K562 (cell line): ENCODE results near the gene PIGQ. TPM values are rescaled to one million over a fixed set of nuclear protein-coding genes. Genes with fewer than 3 reads are reported as not detected.

Experiments
- ATAC-seq: fragments of 200-7000 bp; cut with Tn5 transposase; 3 replicates; pipeline ENCODE4 v1.9.1; 2020; ENCODE audit warnings: moderate library complexity
- BruUV-seq: library from RNA; stranded (reverse); fragments of 400-500 nt; replicated peaks from 2 replicates; lab custom pipeline; 2021; lab: Mats Ljungman, UMichigan
- CTCF ChIA-PET: fragments of 300-600 bp; formaldehyde crosslinking; extraction: SDS; loops from one replicate; lab custom pipeline; 2021; ENCODE audit warnings: low intra/inter-chr PET ratio; lab: Yijun Ruan, JAX
- POLR2A ChIA-PET: fragments of 300-600, 350-650 bp; sonication (Branson Sonifier 250); formaldehyde crosslinking; extraction: SDS; loops from one replicate; lab custom pipeline; 2021; ENCODE audit warnings: antibody characterized with exemption, inconsistent platforms; lab: Yijun Ruan, JAX
- DNase-seq, 4 experiments: peaks; one replicate each; pipeline versions ENCODE4 v3.0.0 to v3.0.0-alpha.2; 2011 to 2018; ENCODE audit warnings: low spot score in 3 of 4, mixed read lengths in 3 of 4; ENCODE audit errors: extremely low read depth in 1 of 4
- FAIRE-seq: peaks from 2 replicates; lab custom pipeline; 2011; peaks lifted over from hg19 to GRCh38; lab: Jason Lieb, UNC
- H2AFZ ChIP-seq: 2 replicates; pipeline ENCODE4 v1.6.0; 2011; ENCODE audit warnings: low read depth, low read length, control low read depth, inconsistent platforms
- H3K27ac ChIP-seq: fragments of 200-600 bp; 3 replicates; pipeline ENCODE4 v1.8.0; 2011; ENCODE audit warnings: low read depth, mild to moderate bottlenecking, control low read depth, inconsistent platforms, low read length, moderate library complexity, mixed read lengths; ENCODE audit errors: extremely low read depth
- H3K27me3 ChIP-seq, 2 experiments: fragments of 300-600 bp in 1 of 2; 2 replicates in 1 of 2; 3 replicates in 1 of 2; pipeline versions ENCODE4 v1.6.0 to v1.8.0; 2011; ENCODE audit warnings: inconsistent platforms in 2 of 2, low read length in 2 of 2, mild to moderate bottlenecking in 1 of 2, mixed read lengths in 1 of 2, moderate library complexity in 1 of 2; ENCODE audit not compliant: control insufficient read depth in 2 of 2, insufficient read depth in 2 of 2
- H3K36me3 ChIP-seq: fragments of 300-600 bp; 3 replicates; pipeline ENCODE4 v1.8.0; 2011; ENCODE audit warnings: mild to moderate bottlenecking, low read length, inconsistent platforms; ENCODE audit not compliant: control insufficient read depth, insufficient read depth
- H3K4me1 ChIP-seq, 2 experiments: fragments of 200-600 bp in 1 of 2; replicated peaks in 1 of 2; 2 replicates in 1 of 2; 3 replicates in 1 of 2; pipeline versions ENCODE4 v1.5.1 to v1.8.0; 2011; ENCODE audit warnings: inconsistent platforms in 2 of 2, low read length in 2 of 2, mild to moderate bottlenecking in 1 of 2, mixed read lengths in 1 of 2, moderate library complexity in 1 of 2; ENCODE audit not compliant: control insufficient read depth in 2 of 2, insufficient read depth in 2 of 2
- H3K4me2 ChIP-seq: 2 replicates; pipeline ENCODE4 v1.6.1; 2011; ENCODE audit warnings: low read length, control low read depth, inconsistent platforms, mixed read lengths; ENCODE audit not compliant: insufficient read depth
- H3K4me3 ChIP-seq: fragments of 200-600 bp; sonication (generic), shearing (Covaris generic); 2 replicates; pipeline ENCODE4 v1.5.1; 2016; ENCODE audit warnings: control low read depth, inconsistent platforms
- H3K79me2 ChIP-seq: fragments of 200-600 bp; 3 replicates; pipeline ENCODE4 v1.8.0; 2011; ENCODE audit warnings: low read length, inconsistent platforms; ENCODE audit not compliant: control insufficient read depth, insufficient read depth
- H3K9ac ChIP-seq, 2 experiments: 2 replicates each; pipeline versions ENCODE4 v1.6.0 to v1.6.1; 2011; ENCODE audit warnings: low read depth in 2 of 2, low read length in 2 of 2, control low read depth in 1 of 2, inconsistent platforms in 1 of 2, mild to moderate bottlenecking in 1 of 2, mixed read lengths in 1 of 2; ENCODE audit not compliant: insufficient read depth in 1 of 2
- H3K9me1 ChIP-seq: one replicate; pipeline ENCODE4 v1.6.0; 2011; ENCODE audit warnings: inconsistent platforms, mild to moderate bottlenecking, low read length, moderate library complexity; ENCODE audit not compliant: control insufficient read depth, insufficient read depth
- H3K9me3 ChIP-seq: replicated peaks from 2 replicates; pipeline ENCODE4 v1.5.1; 2011; ENCODE audit warnings: low read depth, low read length, inconsistent platforms; ENCODE audit not compliant: control insufficient read depth, insufficient read depth
- H4K20me1 ChIP-seq: replicated peaks from 2 replicates; pipeline ENCODE4 v1.6.1; 2011; ENCODE audit warnings: low read length, inconsistent platforms, mixed read lengths; ENCODE audit not compliant: control insufficient read depth, insufficient read depth
- FOXP4 ChIP-seq: sonication (generic); formaldehyde crosslinking; IDR thresholded peaks from 2 replicates; pipeline ENCODE4 v1.8.0; 2022; ENCODE audit warnings: mild to moderate bottlenecking, missing genetic modification reagents, borderline replicate concordance
- ZNF311 ChIP-seq: fragments of 250-450 bp; sonication (Bioruptor Pico); IDR thresholded peaks from 2 replicates; pipeline ENCODE4 v1.4.0; 2020; ENCODE audit warnings: mild to moderate bottlenecking, moderate library complexity
- WGBS: fragments of 100-300 bp; shearing (Covaris generic); methylation state at CpG from one replicate; pipeline ENCODE4 v1.1.6; 2016; ENCODE audit warnings: low coverage, mixed read lengths; ENCODE audit not compliant: insufficient coverage; ENCODE audit errors: missing lambda C conversion rate; 5-methylcytosine and 5-hydroxymethylcytosine counted together
- in situ Hi-C: fragments of 300-500 bp; cut with MboI; formaldehyde crosslinking; loops from 4 replicates; pipeline ENCODE4 v1.15.0; 2018; ENCODE audit warnings: inconsistent platforms, mixed read lengths
- intact Hi-C: fragments of 100-400 bp; cut with micrococcal nuclease; formaldehyde crosslinking; loops from 2 replicates; pipeline ENCODE4 v1.14.2; 2022
- polyA plus RNA-seq, 8 experiments: library from polyadenylated mRNA; depleted of rRNA in 4 of 8; stranded (reverse) in 5 of 8; unstranded in 3 of 8; fragments of >200 nt; fragmentation: Nextera tagmentation in 2 of 8; fragmentation: Illumina TruSeq in 1 of 8; extraction: Ambion mirVana in 2 of 8; extraction: Trizol in 1 of 8; gene quantifications; 2 replicates each; pipeline versions ENCODE4 v1.2.1 to v1.2.3, GENCODE V29; 2011 to 2014; ENCODE audit warnings: inconsistent platforms in 1 of 8, missing spikeins in 1 of 8
- total RNA-seq, 7 experiments: library from RNA; depleted of rRNA in 6 of 7; stranded (reverse); fragments of >200 nt in 6 of 7; fragmentation: Illumina TruSeq in 2 of 7; extraction: Trizol in 2 of 7; gene quantifications; 2 replicates each; pipeline versions ENCODE4 v1.2.1 to v1.2.3, GENCODE V29; 2011 to 2021; ENCODE audit warnings: low replicate concordance in 1 of 7
- TF ChIP-seq, protein P1 (sequence below): sonication (generic); formaldehyde crosslinking; IDR thresholded peaks from 2 replicates; pipeline ENCODE4 v1.8.0; 2022; ENCODE audit warnings: missing genetic modification reagents, mild to moderate bottlenecking, moderate library complexity, borderline replicate concordance

PIGQ gene
- total and polyA plus RNA-seq, 9 of the 15 experiments (the other 6 are each of a cell fraction or from before 2014, with no cell fraction given), result 0.20 to 49.6 (median 11.7) TPM

DNA sequence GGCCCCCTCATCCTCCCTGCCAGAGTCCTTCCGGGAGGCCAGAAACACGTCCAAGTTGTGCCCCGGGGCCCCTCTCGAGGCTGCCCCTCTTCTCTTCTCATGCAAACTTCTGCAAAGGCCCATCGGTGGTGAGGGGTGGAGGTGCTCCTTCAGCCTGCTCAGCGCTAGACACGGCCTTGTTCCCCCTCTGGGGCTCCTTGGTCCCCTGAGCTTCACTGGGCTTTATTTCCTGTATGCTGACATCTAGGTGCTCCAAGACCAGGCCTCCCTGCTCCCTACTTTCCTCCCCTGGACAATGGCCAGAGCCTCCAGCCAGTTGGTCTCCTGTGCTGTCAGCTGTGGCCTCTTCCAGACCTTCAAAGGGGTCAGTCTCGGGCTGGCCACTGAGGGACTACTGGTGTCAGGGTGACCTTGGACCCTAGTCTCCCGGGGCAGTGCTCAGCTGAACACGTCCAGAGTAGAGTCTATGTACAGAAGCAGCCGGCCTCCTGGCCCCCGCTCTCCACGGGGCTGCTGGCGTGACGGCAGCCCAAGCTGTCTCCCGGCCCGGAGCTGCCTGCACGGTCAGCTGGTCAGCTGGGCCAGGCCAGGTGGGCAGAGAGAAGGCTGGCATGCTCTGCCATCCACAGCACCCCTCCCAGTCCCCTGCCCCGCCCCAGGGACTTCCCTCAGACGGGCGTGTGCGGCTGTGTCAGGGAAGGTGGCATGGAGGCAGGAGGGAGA lies 11.3 kb upstream of the PIGQ start:
- Histone ChIP-seq H4K20me1 (no peaks in the 10 kb centered on the region), H2AFZ (no peak overlapping the region), H3K36me3 (peaks cover 8% of the 10 kb centered on the region; the same call in 1 of the 3 replicates), H3K9ac (no peak overlapping the region), H3K27me3 (peaks cover 3 to 17% of the 10 kb centered on the region in 2 experiments; a peak in 4 of 5 replicates), H3K4me3 (no peak overlapping the region), H3K79me2 (no peaks in the 10 kb centered on the region), H3K9me3 (no peaks in the 10 kb centered on the region), H3K9me1 (no peaks in the 10 kb centered on the region), H3K4me2 (no peak overlapping the region), H3K27ac (no peak overlapping the region), H3K4me1 (peaks cover 0 to 86% of the 10 kb centered on the region in 2 experiments; a peak in 2 of 5 replicates)
- TF ChIP-seq FOXP4 (CRISPR knock-in tag), result no peak
- TF ChIP-seq, protein P1, sequence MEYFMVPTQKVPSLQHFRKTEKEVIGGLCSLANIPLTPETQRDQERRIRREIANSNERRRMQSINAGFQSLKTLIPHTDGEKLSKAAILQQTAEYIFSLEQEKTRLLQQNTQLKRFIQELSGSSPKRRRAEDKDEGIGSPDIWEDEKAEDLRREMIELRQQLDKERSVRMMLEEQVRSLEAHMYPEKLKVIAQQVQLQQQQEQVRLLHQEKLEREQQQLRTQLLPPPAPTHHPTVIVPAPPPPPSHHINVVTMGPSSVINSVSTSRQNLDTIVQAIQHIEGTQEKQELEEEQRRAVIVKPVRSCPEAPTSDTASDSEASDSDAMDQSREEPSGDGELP (CRISPR knock-in tag), result 0 out of 2 replicates have a peak, but pooled peaks have one; percentile 12
- no peak for TF ChIP-seq ZNF311 (CRISPR knock-in tag)
- in situ Hi-C loops (no loop called here), intact Hi-C loops (no loop called here)
- BruUV-seq, result no TSS peak
- FAIRE-seq, result no peak
- ChIA-PET POLR2A (interaction anchor here (0.6 to 1.0 kb wide), 2 partner anchors 31 to 1001 kb away, joined by 3 read pairs; partner anchors contain the start of gene CAPN15), CTCF (no interaction called here)
- WGBS, result 29% methylated on average over 17 of the region's 22 CpGs
- no peak for DNase-seq
- peak; percentile 17 for ATAC-seq
